HG02870 (cell line): ENCODE measurements around the gene DCAF8.
A peak's percentile ranks its signal among the peaks of the same experiment; 100 is the strongest.
"Not testable (repeated sequence)": the region's sequence is repeated elsewhere in the genome, so short reads cannot be mapped to it uniquely, and the experiment has no call there.

ENCODE experiments used
- ATAC-seq: cut with Tn5 transposase; IDR thresholded peaks from one replicate; pipeline ENCODE4 v1.9.1; 2021; ENCODE audit warnings: mild to moderate bottlenecking, moderate library complexity; ENCODE audit not compliant: unreplicated experiment

Gene DCAF8

GRCh38 chr1:160261893-160262794, at the start of gene DCAF8:
Gene DCAF8, minus strand, starts transcription at chr1:160262549. Its CDS starts 18,541 bp downstream, at chr1:160244008.
- peak; percentile 69 for ATAC-seq

- no peak for ATAC-seq
These were observed 47.2 kb upstream of the DCAF8 start for GRCh38 chr1:160309571-160309970.

- ATAC-seq: no peak
These were observed 46.8 kb upstream of the DCAF8 start for GRCh38 chr1:160309185-160309557.

GRCh38 chr1:160308451-160309184, 46.3 kb upstream of the DCAF8 start:
- no peak for ATAC-seq

GRCh38 chr1:160307118-160307791, 44.9 kb upstream of the DCAF8 start:
- no peak for ATAC-seq

- ATAC-seq: no peak
These were observed 37.8 kb upstream of the DCAF8 start for GRCh38 chr1:160300173-160300572.

GRCh38 chr1:160296036-160296435, 33.7 kb upstream of the DCAF8 start:
- no peak for ATAC-seq

- no peak for ATAC-seq
These were observed 30.9 kb upstream of the DCAF8 start for GRCh38 chr1:160293020-160293968.

GRCh38 chr1:160291248-160292220, 29.2 kb upstream of the DCAF8 start:
- ATAC-seq: no peak

GRCh38 chr1:160287769-160288168, 25.4 kb upstream of the DCAF8 start:
- ATAC-seq: not testable (repeated sequence)

- no peak for ATAC-seq
These were observed 23.2 kb upstream of the DCAF8 start for GRCh38 chr1:160285506-160285905.

- ATAC-seq: peak; percentile 97
These were observed 22.5 kb upstream of the DCAF8 start, which contains the start of gene PEX19 for GRCh38 chr1:160284782-160285344. Gene PEX19, minus strand, starts transcription at chr1:160285133. Its CDS starts 9 bp downstream, at chr1:160285124.

GRCh38 chr1:160284220-160284781, 22.0 kb upstream of the DCAF8 start:
- ATAC-seq: no peak

GRCh38 chr1:160282807-160283206, 20.5 kb upstream of the DCAF8 start:
- no peak for ATAC-seq

- no peak for ATAC-seq
These were observed 15.6 kb upstream of the DCAF8 start for GRCh38 chr1:160277987-160278386.

- no peak for ATAC-seq
These were observed 15.0 kb upstream of the DCAF8 start for GRCh38 chr1:160277330-160277729.

GRCh38 chr1:160271025-160271424, 8.7 kb upstream of the DCAF8 start:
- no peak for ATAC-seq

- no peak for ATAC-seq
These were observed 5.1 kb upstream of the DCAF8 start for GRCh38 chr1:160267284-160267991.
